Activated T-cell treated with anti-CD3 and anti-CD28 coated beads, Interleukin-2, amount 50 U/mL, for 1 hour (primary cell): Measurements from ENCODE around the gene FOXF1.

ENCODE experiments used
- DNase-seq: peaks from one replicate; pipeline ENCODE4 v3.0.0-alpha.2; 2020

Gene FOXF1

GRCh38 chr16:86538196-86538780 is 28.0 kb downstream of the FOXF1 start:
- DNase-seq = no peak

- no peak for DNase-seq
Observed at GRCh38 chr16:86540894-86541293, 30.6 kb downstream of the FOXF1 start.

GRCh38 chr16:86541560-86541959 is 31.2 kb downstream of the FOXF1 start:
- no peak for DNase-seq

- no peak for DNase-seq
Observed at GRCh38 chr16:86542756-86543750, 32.7 kb downstream of the FOXF1 start.

- DNase-seq = no peak
Observed at GRCh38 chr16:86545481-86545880, 35.2 kb downstream of the FOXF1 start.

- no peak for DNase-seq
Observed at GRCh38 chr16:86545954-86546637, 35.8 kb downstream of the FOXF1 start.

- no peak for DNase-seq
Observed at GRCh38 chr16:86546638-86547013, 36.3 kb downstream of the FOXF1 start.

- no peak for DNase-seq
Observed at GRCh38 chr16:86547286-86547685, 37.0 kb downstream of the FOXF1 start.

- DNase-seq = no peak
Observed at GRCh38 chr16:86549076-86549892, 39.0 kb downstream of the FOXF1 start.

GRCh38 chr16:86549893-86550190 is 39.5 kb downstream of the FOXF1 start:
- no peak for DNase-seq

GRCh38 chr16:86550281-86550680 is 40.0 kb downstream of the FOXF1 start:
- DNase-seq = no peak

GRCh38 chr16:86553356-86553755 is 43.0 kb downstream of the FOXF1 start:
- DNase-seq = no peak

- no peak for DNase-seq
Observed at GRCh38 chr16:86554599-86554916, 44.2 kb downstream of the FOXF1 start.

GRCh38 chr16:86554917-86555703 is 44.8 kb downstream of the FOXF1 start, which contains the start of gene MTHFSD:
Gene MTHFSD, minus strand, starts transcription at chr16:86555235. Its CDS starts 51 bp downstream, at chr16:86555184.
- DNase-seq = peak; percentile 100

GRCh38 chr16:86555704-86556075 is 45.4 kb downstream of the FOXF1 start:
- DNase-seq = no peak

- no peak for DNase-seq
Observed at GRCh38 chr16:86556576-86556975, 46.2 kb downstream of the FOXF1 start.

GRCh38 chr16:86557587-86557986 is 47.3 kb downstream of the FOXF1 start:
- no peak for DNase-seq

GRCh38 chr16:86558355-86559193 is 48.2 kb downstream of the FOXF1 start:
- DNase-seq = no peak

- DNase-seq = no peak
Observed at GRCh38 chr16:86559802-86560305, 49.5 kb downstream of the FOXF1 start.

GRCh38 chr16:86562356-86562755 is 52.0 kb downstream of the FOXF1 start:
- no peak for DNase-seq
